Activated CD4-positive, alpha-beta T cell treated with anti-CD3 and anti-CD28 coated beads, Interleukin-2, Interleukin-6, amounts not matched to agents 100 ng/mL and 50 ng/mL, durations not matched to agents 16 hours and 8 hours (primary cell): ENCODE data around the gene MAP3K13.
A peak's percentile ranks its signal among the peaks of the same experiment; 100 is the strongest.
"Not testable (repeated sequence)": the region's sequence is repeated elsewhere in the genome, so short reads cannot be mapped to it uniquely, and the experiment has no call there.

Experiments used
- DNase-seq: peaks from one replicate; pipeline ENCODE4 v3.0.0-alpha.2; 2020

Gene MAP3K13

DNA sequence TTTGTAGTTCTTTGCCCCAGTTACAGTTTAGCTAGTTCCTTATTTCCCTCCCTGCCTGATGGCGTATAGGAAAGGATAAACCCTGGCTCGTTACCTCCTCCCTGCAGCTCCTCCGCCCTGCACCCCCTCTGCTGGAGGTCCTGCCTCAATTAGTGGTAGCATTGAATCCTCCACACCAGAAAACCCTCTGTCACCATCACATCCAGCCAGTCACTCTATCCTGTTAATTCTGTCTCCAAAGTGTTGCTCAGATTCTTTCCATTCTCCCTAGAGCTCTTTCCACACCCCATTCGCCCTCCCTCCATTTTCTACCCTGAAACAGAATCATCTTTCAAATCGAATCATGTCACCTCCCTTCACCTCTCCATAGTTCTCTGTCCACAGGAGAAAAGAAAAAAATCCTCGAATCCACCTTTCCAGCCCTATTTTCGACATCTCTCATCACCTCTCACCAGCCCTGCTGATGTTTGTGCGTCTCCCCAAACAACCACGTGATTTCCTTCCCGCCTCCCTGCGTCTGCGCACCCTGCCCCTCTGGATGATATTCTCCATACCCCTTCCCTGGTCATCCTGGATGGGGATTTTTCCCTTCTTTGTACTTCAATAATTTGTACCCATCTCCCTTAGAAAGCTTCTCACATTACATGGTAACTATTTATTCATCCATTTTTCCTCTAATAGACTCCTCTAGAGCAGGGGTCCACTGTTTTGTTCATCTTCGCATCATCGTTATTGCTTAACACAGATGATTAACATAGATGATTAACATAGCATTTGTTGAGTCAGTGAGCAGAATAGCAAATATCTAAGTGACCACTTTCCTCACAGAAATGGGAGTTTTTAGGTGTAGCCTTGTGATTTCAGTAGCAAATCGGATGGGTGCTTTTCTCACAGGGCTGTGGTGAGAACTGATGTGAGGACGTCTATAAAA, 37.1 kb downstream of the MAP3K13 start:
- DNase-seq, result no peak

DNA sequence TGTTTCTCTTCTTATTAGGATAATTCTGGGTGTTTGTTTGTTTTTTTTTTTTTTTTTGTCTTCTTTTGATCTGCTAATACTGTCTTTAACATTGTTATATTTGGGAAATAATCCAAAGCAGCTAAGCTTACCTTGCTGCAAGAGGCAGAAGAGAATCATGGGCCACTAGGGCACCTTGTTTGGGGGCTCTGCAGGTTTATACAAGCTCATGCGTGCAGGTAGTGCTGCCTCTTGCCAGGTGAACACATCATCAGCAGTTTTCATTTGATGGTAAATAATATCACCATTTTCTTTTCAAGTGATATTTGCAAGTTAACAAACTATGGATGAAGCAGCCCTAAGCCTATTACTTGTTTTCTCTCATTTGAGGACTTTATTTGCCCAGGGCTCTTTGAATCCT, 37.9 kb downstream of the MAP3K13 start:
- DNase-seq, result no peak

DNA sequence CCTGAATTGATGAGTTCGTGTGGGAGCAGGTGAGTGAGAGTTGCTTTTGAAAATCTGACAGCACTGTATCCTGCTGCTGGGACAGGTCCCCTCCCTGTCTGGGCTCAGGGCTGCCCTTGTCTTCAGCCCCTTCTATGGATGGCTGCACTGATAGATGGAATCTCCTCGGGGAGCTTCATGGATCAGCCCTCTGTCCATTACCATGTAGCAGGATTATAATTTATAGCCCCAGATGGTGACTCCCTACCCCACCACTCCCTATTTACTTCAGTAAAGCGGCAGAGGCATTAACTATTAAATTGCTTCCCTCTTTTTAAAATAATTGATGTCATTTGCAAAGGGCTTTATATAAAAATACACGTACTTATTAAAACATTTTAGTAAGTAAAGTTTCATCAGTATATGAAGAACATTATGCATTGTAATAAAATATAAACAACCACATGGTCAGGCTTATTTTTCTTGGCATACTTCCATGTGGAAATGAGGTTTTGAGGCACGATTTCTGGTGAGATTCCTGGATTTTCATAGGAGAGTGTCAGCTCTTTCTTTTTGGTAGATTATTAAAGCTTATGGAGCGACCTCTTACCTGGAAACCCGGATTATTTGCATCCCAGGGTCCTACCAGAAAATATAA, 38.5 kb downstream of the MAP3K13 start:
- no peak for DNase-seq

DNA sequence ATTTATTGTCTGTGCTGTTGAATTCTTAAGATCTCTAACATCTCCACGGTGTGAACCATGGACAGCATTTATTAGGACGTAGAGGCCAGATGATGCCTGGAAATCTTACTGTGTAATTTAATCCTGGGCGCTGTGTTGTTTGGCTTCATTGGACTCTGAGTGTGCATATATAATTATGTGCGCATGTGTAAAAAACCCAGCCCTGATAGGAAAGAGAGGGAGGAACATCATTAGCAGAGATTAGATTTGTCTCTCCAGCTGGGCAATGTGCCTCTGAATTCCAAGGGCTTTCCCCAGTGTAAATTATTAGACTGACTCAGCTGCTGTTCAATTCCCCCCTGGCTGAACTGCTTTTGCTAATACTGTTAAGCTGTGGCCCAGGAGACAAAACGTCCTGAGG, 39.6 kb downstream of the MAP3K13 start:
- DNase-seq, result no peak

DNA sequence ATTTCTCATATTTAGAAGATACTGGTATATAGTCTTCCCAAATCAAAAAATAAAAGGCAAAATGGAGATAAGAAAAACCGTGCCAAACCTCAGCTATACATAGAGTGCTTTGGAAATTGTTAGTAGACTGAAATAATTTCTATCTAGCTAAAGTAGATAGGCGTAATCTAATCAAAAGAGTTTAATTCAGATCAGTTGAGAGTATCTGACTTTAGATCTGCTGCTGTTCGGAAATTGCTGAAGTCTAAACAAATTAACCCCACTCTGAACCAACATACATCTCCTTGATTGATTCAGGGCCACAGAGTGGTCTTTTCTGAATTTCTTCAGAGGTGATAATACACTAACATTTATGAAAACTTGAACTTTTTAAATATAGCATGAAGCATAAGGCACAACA, 40.1 kb downstream of the MAP3K13 start:
- no peak for DNase-seq

DNA sequence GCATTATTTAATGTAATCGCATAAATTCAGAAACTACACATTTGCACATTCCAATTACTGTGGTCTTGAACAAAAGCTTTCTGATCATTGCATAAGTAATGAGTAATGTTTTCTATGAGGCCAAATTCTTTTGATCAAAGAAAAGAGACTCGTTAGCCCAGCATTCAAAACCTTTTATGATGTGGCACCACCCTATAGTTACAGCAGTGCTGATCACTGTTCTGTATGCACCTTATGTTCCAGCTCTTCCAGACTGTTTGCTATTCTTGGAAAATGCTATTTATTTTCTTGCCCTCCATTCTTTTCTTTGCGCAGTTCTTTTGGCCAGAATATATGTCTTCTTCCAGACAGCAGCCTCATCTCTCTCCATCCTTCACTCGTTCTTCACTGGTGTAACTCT, 42.3 kb downstream of the MAP3K13 start:
- no peak for DNase-seq

DNA sequence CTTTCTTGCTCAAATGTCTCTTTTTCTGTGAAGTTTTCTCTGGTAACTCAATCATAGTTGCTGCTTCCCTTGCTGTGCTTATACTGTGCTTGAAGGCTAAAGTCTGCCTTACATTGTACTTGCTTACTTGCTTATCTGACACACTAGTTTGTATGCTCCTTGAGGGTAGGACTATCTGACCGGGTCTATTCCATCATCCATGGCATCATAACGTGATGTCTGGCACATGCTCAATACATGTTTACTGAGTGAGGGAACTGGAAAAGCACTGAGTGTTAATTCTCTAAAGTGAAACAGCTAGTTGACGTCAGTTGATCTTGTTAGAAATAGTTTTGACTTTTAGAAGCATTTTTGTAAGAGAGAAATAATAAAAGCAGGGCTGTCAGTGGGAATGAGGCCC, 42.7 kb downstream of the MAP3K13 start:
- no peak for DNase-seq

DNA sequence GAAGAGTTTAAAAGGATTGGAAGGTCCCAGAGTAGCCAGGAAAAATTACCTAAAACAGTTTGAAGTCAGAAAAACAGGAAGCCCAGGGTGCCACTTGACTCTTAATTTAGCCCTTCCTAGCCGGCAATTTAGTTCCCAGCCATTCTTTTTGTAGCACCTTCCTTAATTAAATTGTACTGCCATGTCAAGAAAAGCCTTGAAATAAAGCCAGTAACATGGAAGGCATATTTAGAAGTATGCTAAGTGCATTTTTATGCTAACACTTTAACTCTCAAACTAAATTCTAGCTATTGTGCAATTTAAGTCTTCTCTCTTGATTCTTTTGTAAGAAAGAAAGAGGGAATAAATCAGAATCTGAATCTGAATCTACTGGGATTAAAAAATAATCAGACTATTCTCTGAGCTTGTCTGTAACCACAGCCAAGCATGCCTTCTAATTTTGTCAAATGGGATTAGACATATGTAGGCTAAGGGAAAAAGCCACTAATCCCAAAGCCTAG, 43.2 kb downstream of the MAP3K13 start:
- DNase-seq, result no peak

DNA sequence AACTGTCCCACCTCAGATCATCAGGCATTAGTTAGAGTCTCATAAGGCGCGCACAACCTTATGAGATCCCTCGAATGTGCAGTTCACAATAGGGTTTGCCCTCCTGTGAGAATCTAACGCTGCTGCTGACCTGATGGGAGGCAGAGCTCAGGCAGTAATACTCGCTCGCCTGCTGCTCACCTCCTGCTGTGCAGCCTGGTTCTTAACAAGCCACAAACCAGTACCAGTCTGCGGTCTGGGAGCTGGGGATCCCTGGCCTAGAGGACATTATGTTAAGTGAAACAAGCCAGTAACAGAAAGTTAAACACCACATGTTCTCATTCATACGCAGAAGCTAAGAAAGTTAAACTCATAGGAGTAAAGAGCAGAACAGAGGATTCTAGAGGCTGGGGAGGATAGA, 47.0 kb downstream of the MAP3K13 start:
- no peak for DNase-seq

DNA sequence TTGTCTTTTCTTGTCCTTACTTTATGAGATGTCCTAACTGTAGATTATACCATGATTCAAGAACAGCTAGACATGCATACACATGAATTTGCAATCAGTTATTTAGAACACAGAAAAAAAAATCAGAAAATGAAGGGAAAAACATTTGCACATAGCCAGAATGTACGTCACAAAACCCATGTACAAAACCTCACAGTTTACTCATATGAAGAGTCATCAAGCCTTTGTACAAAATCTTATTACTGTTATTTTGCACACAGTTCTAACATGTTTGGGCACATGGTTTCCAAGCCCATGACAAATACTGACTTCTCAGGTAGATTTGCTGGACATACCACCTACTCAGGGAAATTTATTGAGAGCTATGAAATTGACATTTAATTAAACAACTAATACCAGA, 48.2 kb downstream of the MAP3K13 start:
- DNase-seq, result no peak

DNA sequence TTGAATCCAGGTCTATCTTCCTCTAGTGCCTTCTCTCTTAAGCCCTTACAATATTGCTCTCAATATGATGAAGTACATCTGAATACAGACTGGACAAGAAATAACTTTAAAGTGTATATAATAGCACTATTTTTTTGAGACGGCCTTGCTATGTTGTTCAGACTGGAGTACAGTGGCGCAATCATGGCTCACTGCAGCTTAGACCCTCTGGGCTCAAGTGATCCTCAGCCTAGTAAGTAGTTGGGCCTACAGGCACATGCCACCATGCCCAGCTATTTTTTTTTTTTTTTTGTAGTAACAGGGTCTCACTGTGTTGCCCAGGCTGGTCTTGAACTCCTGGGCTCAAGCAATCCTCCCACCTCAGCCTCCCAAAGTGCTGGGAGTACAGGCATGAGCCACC, 53.6 kb downstream of the MAP3K13 start:
- DNase-seq, result no peak

DNA sequence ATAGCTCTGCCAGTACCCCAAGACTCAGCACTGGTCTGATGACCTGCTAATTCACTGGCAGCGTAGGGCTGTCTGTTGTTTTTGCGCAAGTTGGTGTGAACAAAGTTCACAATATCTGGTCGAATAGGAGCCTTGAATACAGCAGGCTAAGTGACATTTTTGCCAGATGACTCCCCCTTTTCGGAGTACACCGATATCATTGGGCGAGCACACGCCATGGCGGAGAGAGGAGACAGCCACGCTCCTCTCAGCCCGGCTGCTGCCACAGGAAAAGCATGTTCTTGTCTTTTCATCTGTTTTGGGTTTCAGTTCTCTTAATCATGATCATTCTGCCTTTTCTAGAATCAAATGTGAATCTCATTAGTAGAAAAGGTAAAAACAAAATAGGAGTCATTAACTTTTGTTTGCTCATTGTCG, 55.6 kb downstream of the MAP3K13 start:
- not testable (repeated sequence) for DNase-seq

DNA sequence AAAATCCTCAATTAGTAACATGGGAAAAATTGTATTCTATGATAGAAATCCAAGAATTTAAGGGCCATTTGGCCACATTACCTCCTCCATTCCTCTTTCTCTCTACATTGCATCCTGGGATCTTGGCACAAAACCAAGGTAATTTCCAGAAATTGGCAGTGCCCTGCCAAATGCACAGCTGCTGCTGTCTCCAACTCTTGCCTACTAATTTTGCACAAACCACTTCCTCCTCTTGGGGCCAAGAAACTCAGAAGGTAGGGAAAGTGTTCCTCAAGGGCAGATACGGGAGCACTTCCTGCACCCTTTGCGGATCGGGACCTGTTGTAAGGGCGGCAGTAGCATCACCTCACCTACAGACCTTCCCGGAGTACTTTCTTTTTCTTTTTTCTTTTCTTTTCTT, 57.8 kb downstream of the MAP3K13 start:
- no peak for DNase-seq

DNA sequence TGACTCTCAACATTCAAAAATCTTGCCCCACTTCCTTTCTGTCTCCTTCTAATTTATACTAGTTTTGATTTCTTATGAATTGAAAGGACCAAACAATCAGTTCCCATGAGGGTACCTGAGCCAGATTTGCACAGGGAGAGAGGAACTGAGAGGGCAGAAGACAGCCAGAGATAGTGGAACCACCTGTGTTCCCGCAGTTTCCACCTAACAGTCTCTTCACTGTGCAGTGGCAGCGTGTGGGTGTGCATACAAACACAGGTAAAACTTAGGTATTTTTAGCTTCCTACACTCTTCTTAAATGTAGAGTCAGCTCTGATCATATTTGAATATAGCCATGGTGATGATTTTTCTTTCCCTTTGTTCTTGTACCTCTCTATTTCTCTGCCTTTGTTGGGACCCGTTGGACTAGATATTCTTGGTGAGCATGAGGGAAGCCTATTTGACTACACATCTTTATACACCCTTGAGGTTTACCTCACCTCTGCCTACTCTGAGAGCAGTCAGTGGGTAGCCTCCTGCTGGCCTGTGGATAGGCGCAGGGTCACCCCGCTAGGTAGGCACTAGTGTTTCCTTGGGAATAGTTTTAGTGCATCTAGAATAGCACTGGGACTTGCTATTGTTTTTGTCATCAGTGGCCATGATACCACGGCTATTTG, 58.8 kb downstream of the MAP3K13 start:
- DNase-seq, result no peak

DNA sequence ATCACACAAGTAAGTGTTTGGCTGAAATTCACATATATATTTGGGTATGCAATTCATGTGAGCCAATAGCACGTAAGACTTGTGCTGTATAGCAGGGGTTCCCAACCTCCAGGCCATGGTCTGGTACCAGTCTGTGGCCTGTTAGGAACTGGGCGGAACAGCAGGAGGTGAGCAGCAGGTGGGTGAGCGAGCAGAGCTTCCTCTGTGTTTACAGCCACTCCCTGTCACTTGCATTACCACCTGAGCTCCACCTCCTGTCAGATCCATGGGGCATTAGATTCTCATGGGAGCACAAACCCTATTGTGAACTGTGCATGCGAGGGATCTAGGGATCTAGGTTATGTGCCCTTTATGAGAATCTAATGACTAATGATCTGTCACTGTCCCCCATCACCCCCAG, 59.7 kb downstream of the MAP3K13 start:
- DNase-seq, result no peak

DNA sequence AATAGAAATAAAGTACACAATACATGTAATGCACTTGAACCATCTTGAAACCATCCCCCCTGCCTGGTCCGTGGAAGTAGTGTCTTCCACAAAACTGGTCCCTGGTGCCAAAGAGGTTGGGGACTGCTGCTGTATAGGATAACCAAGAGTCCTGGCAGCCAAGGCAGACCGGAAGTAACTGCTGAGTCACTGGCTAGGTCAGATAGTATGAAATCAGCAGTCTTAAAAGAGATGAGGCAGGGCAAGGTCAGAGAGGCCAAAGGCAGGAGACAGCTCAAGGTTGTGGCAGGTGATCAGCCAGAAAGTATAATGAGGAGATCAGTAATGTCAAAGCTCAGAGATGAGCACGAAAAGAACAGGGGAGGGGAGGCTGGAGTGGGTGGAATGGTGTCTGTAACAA, 60.2 kb downstream of the MAP3K13 start:
- peak; percentile 10 for DNase-seq

DNA sequence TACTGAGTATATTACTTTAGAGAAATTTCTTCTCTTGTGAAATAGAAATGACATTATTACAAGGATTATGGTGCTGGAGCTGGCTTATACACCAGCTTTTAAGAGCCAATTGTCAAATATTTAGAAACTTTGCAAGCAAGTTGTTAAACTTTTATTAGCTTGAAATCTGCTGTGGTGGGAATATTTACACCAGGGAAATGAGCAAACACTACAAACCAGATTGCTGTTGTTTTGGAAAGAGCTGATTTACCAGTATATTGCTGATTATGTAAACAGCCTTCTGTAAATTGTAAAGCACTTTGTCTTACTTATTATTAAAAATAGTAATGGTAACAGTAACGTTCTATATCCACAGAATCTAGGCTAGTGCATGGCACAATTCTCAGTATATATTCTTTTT, 61.5 kb downstream of the MAP3K13 start:
- DNase-seq, result no peak

DNA sequence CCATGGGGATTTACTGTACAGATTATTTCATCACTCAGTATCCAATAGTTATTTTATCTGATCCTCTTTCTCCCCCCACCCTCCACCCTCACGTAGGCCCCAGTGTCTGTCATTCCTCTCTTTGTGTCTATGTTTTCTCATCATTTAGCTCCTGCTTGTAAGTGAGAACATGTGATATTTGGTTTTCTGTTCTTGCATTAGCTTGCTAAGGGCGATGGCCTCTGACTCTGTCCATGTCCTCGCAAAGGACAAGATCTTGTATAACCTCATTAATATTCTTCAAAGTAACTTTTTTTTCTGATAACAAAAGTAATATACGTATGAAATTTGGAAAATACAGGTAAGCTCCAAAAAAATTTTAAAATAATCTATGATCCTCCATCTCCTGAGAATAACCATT, 67.4 kb downstream of the MAP3K13 start:
- no peak for DNase-seq

DNA sequence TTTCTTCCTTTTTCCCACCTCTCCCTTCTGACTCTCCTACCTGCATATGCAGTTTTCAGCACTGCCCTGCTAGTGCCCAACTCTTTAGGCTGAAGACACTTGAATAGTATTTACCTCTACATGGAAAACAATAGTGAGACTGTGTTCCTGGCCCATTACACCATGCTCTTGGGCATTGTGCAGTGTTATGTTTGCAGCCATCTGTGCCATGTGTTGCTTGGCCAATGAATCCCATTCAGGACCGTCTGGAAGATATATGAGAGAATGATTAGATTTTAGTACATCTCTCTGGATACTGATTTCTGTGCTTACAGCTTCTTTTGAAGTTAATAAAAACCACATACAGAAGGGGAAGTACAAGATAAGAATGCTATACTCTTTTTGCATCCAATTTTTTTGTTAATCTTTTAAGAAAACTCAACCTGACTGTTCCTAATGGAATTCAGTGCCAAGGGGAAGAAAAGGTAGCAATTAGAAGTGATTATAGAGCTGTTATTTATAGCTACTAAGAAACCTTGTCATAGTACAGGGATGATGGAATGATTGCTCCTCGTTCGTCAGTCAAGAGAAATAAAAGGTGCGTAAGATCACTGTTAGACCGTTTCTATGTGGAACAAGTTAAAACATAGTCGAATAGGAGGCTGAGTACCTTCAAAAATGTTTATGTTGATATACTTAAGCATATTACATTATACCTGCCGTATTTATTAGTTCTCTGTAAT, 77.0 kb downstream of the MAP3K13 start:
- no peak for DNase-seq

DNA sequence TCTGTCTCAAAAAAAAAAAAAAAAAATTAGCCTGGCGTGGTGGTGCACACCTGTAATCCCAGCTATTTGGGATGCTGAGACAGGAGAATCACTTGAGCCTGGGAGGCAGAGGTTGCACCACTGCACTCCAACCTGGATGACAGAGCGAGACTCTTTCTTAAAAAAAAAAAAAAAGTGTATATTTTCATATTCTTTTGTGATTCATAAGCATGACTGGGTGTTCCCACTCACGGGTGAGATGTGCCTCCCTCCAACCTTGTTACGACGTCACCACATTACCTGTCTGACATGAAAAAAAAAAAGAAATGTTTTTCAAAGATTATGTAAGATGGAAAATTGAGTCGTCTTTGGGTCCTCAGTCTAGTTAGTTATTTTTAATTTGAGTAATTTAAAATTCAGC, 79.1 kb downstream of the MAP3K13 start:
- DNase-seq, result no peak

DNA sequence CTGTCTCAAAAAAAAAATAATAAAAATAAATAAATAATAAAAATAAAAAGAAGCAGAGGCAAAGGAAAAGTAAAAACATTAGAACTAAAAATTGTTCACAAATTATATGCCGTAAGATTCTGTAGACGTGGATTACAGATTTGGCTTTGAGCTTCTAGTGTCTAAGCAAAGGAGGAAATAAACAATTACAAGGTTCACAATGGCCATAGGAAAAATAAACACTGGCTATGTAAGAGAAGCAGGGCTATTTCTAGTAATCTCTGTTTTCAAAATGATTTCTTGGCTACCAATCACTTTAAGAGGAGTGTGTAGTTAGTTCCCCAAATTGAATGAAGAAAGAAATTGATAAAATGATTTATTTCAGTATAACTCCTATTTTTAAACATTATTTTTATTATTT, 81.4 kb downstream of the MAP3K13 start:
- no peak for DNase-seq

DNA sequence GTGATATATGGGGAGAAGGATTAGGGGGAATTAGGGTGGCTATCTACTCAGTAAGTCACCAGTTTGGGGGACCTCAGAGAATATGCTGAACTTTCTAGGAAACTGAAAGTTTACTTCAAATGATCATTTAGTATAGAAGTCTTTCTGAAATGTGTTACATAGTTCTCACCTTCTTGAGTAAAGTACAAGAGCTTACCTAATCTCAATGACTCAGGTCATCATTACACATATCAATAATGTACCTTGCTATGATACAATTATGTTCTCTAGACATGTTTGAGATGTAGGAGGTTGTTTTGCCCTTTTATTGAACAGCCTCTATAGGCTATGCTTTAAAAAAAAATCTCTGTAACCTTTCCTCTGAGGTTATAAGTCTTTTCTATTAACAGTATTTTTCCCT, 85.2 kb downstream of the MAP3K13 start:
- DNase-seq, result no peak

DNA sequence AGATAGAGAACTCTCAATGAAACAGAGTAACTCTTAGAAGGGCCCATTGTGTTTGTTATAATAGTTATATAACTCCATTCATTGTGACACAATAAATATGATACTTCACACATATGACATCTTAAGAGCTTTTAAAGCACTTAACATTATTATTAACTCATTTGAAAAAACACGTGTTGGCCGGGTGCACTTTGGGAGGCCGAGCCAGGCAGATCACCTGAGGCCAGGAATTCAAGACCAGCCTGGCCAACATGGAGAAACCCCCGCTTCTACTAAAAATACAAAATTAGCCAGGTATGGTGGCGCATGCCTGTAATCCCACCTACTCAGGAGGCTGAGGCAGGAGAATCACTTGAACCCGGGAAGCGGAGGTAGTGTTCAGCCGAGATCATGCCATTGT, 88.5 kb downstream of the MAP3K13 start:
- DNase-seq, result not testable (repeated sequence)
